HFFc6 (cell line): ENCODE measurements around the gene MIER2. TPM values are rescaled to one million over a fixed set of nuclear protein-coding genes. Genes with fewer than 3 reads are reported as not detected.
"Not testable (repeated sequence)": the region's sequence is repeated elsewhere in the genome, so short reads cannot be mapped to it uniquely, and the experiment has no call there.

ENCODE experiments used
- DNase-seq: peaks from one replicate; pipeline ENCODE4 v3.0.0-alpha.2; 2018
- H3K27ac Mint-ChIP-seq: 2 replicates; pipeline ENCODE4 v1.8.0; 2020; ENCODE audit warnings: mild to moderate bottlenecking, mixed read lengths
- H3K27me3 Mint-ChIP-seq: 2 replicates; pipeline ENCODE4 v1.8.0; 2021; ENCODE audit warnings: mild to moderate bottlenecking, moderate library complexity, mixed read lengths; ENCODE audit not compliant: insufficient read depth
- H3K36me3 Mint-ChIP-seq: 2 replicates; pipeline ENCODE4 v1.8.0; 2021; ENCODE audit warnings: low read depth, mixed read lengths
- H3K4me1 Mint-ChIP-seq: 2 replicates; pipeline ENCODE4 v1.8.0; 2020; ENCODE audit warnings: low read depth, mixed read lengths
- H3K4me3 Mint-ChIP-seq: 2 replicates; pipeline ENCODE4 v1.8.0; 2020; ENCODE audit warnings: mild to moderate bottlenecking, moderate library complexity, mixed read lengths
- H3K9me3 Mint-ChIP-seq: 2 replicates; pipeline ENCODE4 v1.8.0; 2020; ENCODE audit warnings: mild to moderate bottlenecking, mixed read lengths
- CTCF ChIP-seq: fragments of 200-600 bp; sonication (generic); IDR thresholded peaks from 2 replicates; pipeline ENCODE4 v1.5.0; 2021; ENCODE audit warnings: antibody characterized with exemption, mild to moderate bottlenecking
- total RNA-seq, 6 experiments: library from RNA; stranded (reverse); fragmentation: NEBNext Ultra II Directional; extraction: Animal tissue kit (Norgen Biotek cat#: 25700); gene quantifications; 2 replicates in 1 of 6; 3 replicates in 5 of 6; pipeline ENCODE4 v1.2.3, GENCODE V29; 2021

The MIER2 gene
- total RNA-seq, 6 experiments from 2014 or later: 31.7 to 42.2 (median 33.4) TPM

DNA sequence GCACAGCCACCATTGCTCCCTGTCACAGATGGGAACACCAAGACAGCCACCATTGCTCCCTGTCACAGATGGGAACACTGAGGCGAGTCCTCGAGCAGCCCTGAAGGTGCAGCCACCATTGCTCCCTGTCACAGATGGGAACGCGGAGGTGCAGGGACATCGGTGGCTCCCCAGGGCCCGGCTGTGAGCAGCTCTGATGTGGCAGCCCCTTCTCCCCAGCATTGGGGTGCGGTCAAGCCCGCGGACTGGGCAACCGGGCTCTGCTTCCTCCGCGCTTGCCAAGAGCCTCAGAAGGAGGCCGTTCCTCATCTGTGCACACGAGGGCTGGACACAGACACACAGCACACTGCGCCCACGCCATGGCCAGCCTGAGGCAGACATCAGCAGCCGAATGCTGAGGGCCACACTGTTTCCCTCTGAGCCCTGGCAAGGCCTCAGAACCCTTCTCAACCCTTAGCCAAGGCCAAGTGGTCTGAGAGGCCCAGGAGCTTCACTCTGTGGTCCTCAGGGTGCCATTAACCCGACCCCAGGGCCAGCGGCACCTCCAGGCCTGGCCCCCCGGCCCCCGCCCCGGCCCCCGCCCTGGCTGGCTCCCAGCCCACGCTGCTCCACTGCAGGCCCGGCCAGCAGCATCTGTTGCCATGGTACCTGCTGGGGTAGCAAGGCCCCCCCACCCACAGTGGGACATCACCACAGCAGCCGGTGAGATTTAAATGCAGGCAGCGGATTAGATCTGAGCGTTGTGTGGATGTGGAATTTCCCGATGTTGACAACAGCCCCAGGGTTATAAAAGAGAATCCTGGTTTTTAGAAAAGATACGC is 46.0 kb upstream of the MIER2 start:
- H3K4me1 Mint-ChIP-seq: peaks cover 16% of the 10 kb centered on the region; the same call in 1 of the 2 replicates
- peaks cover 3% of the 10 kb centered on the region; the same call in 1 of the 2 replicates for H3K36me3 Mint-ChIP-seq
- no peak for DNase-seq
- TF ChIP-seq CTCF: no peak
- no peak overlapping the region for H3K4me3 Mint-ChIP-seq
- H3K9me3 Mint-ChIP-seq: peaks cover 31% of the 10 kb centered on the region
- peaks cover 24% of the 10 kb centered on the region for H3K27me3 Mint-ChIP-seq
- no peak overlapping the region for H3K27ac Mint-ChIP-seq

- Mint-ChIP-seq H3K4me3 (no peak overlapping the region), H3K9me3 (peaks cover 28% of the 10 kb centered on the region), H3K27me3 (peaks cover 24% of the 10 kb centered on the region), H3K27ac (no peak overlapping the region), H3K36me3 (no peaks in the 10 kb centered on the region; the same call in 1 of the 2 replicates), H3K4me1 (peaks cover 16% of the 10 kb centered on the region; the same call in 1 of the 2 replicates)
- no peak for TF ChIP-seq CTCF
- no peak for DNase-seq
Measured at GRCh38 chr19:389935-390289, 45.3 kb upstream of the MIER2 start.

DNA sequence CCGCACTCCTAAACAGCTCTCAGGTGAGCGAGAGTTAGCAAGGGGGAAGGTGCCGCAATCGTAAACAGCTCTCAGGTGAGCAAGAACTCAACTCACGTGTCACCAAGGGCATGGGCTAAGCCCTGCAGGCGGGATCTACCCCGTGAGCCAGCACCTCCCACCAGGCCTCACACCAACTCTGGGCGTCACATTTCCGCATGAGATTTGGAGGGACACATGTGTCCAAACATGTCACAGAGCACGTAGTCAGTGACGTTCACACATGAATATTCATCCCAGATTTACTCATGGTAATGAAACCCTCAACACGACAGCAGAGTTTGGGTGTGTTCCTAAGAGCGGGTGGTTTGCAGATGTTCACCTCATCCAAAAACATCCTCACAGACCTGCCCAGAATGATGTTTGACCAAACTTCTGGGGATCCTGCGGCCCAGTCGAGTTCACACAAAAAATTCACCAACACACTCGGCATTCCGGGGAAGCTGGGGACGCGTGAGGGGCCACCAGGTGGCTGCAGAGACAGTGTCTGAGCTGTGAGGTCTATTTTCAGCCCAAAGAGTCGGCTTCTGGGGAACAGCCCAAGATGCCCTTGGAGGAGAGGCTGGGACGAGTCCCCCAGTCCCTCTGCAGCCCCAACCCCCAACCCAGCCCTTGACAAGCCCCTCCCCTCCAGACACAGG is 44.8 kb upstream of the MIER2 start:
- Mint-ChIP-seq H3K36me3 (no peaks in the 10 kb centered on the region; the same call in 1 of the 2 replicates), H3K4me1 (peaks cover 16% of the 10 kb centered on the region; the same call in 1 of the 2 replicates), H3K4me3 (no peak overlapping the region), H3K27me3 (peaks cover 24% of the 10 kb centered on the region), H3K27ac (no peak overlapping the region), H3K9me3 (peaks cover 27% of the 10 kb centered on the region)
- DNase-seq: no peak
- no peak for TF ChIP-seq CTCF

DNA sequence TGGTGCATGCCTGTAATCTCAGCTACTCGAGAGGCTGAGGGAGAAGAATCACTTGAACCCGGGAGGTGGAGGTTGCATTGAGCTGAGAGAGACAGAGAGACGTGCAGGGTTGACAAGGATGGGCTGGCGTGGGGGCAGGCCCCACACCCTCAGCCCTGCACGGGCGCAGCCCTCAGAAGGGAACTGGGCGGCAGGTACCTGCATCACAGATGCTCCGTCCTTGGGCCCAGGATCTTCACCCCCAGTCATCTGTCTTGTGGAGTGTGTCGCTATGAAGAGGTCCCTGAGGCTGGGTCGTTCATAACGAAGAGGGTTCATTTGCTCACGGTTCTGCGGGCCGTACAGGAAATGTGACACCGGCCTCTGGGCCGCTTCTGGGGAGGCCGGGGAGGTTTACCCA is 44.1 kb upstream of the MIER2 start:
- Mint-ChIP-seq H3K4me1 (peaks cover 17% of the 10 kb centered on the region), H3K9me3 (peaks cover 23% of the 10 kb centered on the region), H3K27ac (no peak overlapping the region)

DNA sequence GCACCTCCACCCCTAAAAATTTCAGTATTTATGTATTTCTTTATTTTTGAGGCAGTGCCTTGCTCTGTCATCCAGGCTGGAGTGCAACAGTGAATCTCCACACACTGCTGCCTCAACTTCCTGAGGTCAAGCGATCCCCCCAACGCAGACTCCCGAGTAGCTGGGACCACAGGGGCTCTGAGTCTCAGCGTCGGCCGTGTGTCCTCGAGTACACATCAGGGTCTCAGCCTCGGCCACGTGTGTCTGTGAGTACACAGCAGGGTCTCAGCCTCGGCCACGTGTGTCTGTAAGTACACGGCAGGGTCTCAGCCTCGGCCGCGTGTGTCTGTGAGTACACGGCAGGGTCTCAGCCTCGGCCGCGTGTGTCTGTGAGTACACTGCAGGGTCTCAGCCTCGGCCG is 43.2 kb upstream of the MIER2 start:
- DNase-seq: no peak
- H3K4me1 Mint-ChIP-seq: peaks cover 26% of the 10 kb centered on the region
- peaks cover 15% of the 10 kb centered on the region for H3K9me3 Mint-ChIP-seq
- H3K4me3 Mint-ChIP-seq: no peak overlapping the region
- H3K36me3 Mint-ChIP-seq: no peaks in the 10 kb centered on the region; the same call in 1 of the 2 replicates
- no peak for TF ChIP-seq CTCF
- no peak overlapping the region for H3K27ac Mint-ChIP-seq
- H3K27me3 Mint-ChIP-seq: peaks cover 21% of the 10 kb centered on the region

More for the DNA sequence above, 44.1 kb upstream of the MIER2 start:
- Mint-ChIP-seq H3K36me3 (no peaks in the 10 kb centered on the region; the same call in 1 of the 2 replicates), H3K4me3 (no peak overlapping the region), H3K27me3 (peaks cover 24% of the 10 kb centered on the region)
- DNase-seq: no peak
- TF ChIP-seq CTCF: no peak

DNA sequence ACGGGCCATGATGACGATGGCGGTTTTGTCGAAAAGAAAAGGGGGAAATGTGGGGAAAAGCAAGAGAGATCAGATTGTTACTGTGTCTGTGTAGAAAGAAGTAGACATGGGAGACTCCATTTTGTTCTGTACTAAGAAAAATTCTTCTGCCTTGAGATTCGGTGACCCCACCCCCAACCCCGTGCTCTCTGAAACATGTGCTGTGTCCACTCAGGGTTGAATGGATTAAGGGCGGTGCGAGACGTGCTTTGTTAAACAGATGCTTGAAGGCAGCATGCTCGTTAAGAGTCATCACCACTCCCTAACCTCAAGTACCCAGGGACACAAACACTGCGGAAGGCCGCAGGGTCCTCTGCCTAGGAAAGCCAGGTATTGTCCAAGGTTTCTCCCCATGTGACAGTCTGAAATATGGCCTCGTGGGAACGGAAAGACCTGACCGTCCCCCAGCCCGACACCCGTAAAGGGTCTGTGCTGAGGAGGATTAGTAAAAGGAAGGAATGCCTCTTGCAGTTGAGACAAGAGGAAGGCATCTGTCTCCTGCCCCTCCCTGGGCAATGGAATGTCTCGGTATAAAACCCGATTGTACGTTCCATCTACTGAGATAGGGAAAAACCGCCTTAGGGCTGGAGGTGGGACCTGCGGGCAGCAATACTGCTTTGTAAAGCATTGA is 42.2 kb upstream of the MIER2 start:
- DNase-seq, H3K36me3 Mint-ChIP-seq, H3K9me3 Mint-ChIP-seq: not testable (repeated sequence)
- H3K27ac Mint-ChIP-seq: peak overlapping the region; percentile 56
- peaks cover 16% of the 10 kb centered on the region for H3K27me3 Mint-ChIP-seq
- peak overlapping the region; percentile 15; the same call in 1 of the 2 replicates for H3K4me3 Mint-ChIP-seq
- H3K4me1 Mint-ChIP-seq: peaks cover 30% of the 10 kb centered on the region
